ENCODE measurements around the gene LRRC18. TPM values are rescaled to one million over a fixed set of nuclear protein-coding genes. Genes with fewer than 3 reads are reported as not detected.

Gene LRRC18
- total RNA-seq, 2 donors from 2014 or later = not detected

DNA sequence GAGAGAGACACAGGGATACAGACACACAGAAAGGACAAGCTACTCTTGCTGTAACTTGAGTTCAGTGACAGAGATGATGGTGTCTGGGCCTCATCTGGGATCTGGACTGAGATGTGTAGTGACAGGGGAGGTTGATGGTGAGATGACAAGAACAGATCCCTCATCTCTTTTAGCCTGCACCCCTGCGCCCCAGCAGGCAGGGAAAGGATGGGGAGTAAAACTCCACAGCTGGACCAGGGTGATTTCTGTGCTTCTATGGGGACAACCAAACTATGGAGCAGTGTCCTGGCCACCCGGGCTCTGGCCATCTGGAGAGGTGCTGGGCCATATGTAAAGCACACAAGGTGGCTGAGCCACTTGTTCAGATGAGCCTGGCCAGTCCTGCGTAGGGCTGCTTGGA is 4.5 kb upstream of the LRRC18 start:
- Histone ChIP-seq H3K27ac (no peak overlapping the region), H3K4me3 (no peak overlapping the region), H3K36me3 (replicated peaks in 1 of 2; ENCODE audit: insufficient read depth in 1 of 2, low read depth in 2 of 2) (no peaks in the 10 kb centered on the region), H3K9me3 (no peaks in the 10 kb centered on the region), H3K4me1 (no peaks in the 10 kb centered on the region), H3K27me3 (no peaks in the 10 kb centered on the region)
- TF ChIP-seq CTCF (IDR thresholded peaks at IDR 0.05) (no peak), POLR2A (IDR thresholded peaks at IDR 0.05) (no peak)
- no peak for DNase-seq
- no peak for ATAC-seq
- intact Hi-C loops (cut with DNase I) = no loop called here
- WGBS, 2 donors = 46 to 79% methylated on average over 3 of the region's 3 CpGs

DNA sequence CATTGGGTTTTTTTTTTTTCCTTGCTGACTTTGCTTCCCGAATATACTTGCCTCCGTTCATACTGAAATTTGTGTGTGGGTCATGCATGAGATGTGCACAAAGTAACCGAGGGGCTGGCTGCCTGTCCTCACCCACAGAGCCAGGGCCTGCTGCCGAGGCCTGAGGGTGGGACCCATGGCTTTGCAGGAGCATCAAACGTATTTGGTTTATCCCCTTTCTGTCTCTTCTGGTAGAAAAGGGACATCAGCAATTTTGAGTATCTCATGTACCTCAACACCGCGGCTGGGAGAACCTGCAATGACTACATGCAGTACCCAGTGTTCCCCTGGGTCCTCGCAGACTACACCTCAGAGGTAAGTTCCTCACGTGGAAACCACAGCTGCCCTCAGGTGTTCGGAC is 3.5 kb upstream of the LRRC18 start:
- 74 to 80% methylated on average over 10 of the region's 10 CpGs for WGBS, 2 donors
- no peaks in the 10 kb centered on the region for H3K4me1 ChIP-seq
- H3K4me3 ChIP-seq = no peak overlapping the region
- no peaks in the 10 kb centered on the region for H3K27me3 ChIP-seq
- DNase-seq (no peak), ATAC-seq (no peak)
- H3K9me3 ChIP-seq = no peaks in the 10 kb centered on the region
- TF ChIP-seq CTCF (IDR thresholded peaks at IDR 0.05) (no peak), POLR2A (IDR thresholded peaks at IDR 0.05) (no peak)
- H3K27ac ChIP-seq = no peak overlapping the region
- intact Hi-C loops (cut with DNase I) = no loop called here
- no peaks in the 10 kb centered on the region for H3K36me3 ChIP-seq (replicated peaks in 1 of 2; ENCODE audit: insufficient read depth in 1 of 2, low read depth in 2 of 2)

DNA sequence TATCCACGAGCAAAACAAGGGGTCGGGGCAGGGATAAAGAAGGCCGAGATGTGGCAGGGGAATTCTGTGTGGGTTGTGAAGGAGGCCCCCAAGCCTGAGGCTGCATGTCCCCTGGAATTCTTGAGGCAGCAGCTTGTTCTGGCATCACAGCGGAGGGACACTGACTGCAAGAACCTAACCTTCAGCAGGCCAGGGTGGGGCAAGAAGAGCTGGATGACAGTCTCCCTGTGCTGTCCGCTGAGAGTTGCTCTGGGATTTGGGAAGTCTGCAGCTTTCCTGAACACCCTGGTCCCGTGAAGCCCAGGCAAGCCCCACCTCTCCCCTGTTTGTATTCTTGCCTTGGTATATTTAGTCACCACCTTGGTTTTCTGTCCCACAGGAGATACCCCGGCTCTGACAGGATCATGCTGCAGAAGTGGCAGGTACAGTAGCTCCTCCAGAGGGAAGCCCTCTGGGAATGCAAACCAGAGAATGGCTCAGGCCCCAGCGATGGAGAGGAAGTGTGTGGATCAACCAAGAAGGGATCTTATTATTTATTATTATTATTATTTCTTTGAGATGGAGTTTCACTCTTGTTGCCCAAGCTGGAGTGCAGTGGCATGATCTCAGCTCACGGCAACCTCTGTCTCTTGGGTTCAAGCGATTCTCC is 1.9 kb upstream of the LRRC18 start:
- 68 to 78% methylated on average over 7 to 10 of the region's 10 CpGs for WGBS, 2 donors
- DNase-seq (no peak), ATAC-seq (no peak)
- Histone ChIP-seq H3K36me3 (replicated peaks in 1 of 2; ENCODE audit: insufficient read depth in 1 of 2, low read depth in 2 of 2) (no peaks in the 10 kb centered on the region), H3K9me3 (no peaks in the 10 kb centered on the region), H3K4me1 (no peaks in the 10 kb centered on the region), H3K4me3 (no peak overlapping the region), H3K27me3 (no peaks in the 10 kb centered on the region), H3K27ac (no peak overlapping the region)
- TF ChIP-seq CTCF (IDR thresholded peaks at IDR 0.05) = no peak
- TF ChIP-seq POLR2A (IDR thresholded peaks at IDR 0.05) = no peak
- intact Hi-C loops (cut with DNase I) = no loop called here

DNA sequence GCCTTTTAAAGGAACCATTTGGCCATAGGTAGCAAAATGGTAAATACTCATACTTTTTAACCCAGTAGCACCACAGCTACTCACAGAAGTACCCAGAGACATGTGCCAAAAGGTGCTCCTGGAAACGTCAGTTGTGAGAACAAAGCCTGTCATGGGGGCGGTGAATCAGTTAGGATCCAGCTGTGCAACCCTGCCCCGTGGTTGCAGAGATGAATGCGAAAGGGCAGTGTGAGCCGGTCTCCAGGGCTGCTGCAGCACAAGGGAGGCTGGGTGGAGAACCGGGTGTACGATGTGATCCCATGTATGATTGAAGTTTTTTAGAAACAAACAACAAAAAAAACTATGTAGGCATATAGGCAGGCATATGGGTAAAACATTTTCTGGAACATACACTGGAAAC is 1.3 kb upstream of the LRRC18 start:
- 67% methylated on average over 7 of the region's 7 CpGs for WGBS, 2 donors
- intact Hi-C loops (cut with DNase I) = no loop called here
- no peaks in the 10 kb centered on the region for H3K36me3 ChIP-seq (replicated peaks in 1 of 2; ENCODE audit: insufficient read depth in 1 of 2, low read depth in 2 of 2)
- H3K27me3 ChIP-seq = no peaks in the 10 kb centered on the region
- no peaks in the 10 kb centered on the region for H3K9me3 ChIP-seq
- H3K27ac ChIP-seq = no peak overlapping the region
- no peak overlapping the region for H3K4me3 ChIP-seq
- ATAC-seq = no peak
- no peak for TF ChIP-seq POLR2A (IDR thresholded peaks at IDR 0.05)
- TF ChIP-seq CTCF (IDR thresholded peaks at IDR 0.05) = no peak
- no peaks in the 10 kb centered on the region for H3K4me1 ChIP-seq
- no peak for DNase-seq

DNA sequence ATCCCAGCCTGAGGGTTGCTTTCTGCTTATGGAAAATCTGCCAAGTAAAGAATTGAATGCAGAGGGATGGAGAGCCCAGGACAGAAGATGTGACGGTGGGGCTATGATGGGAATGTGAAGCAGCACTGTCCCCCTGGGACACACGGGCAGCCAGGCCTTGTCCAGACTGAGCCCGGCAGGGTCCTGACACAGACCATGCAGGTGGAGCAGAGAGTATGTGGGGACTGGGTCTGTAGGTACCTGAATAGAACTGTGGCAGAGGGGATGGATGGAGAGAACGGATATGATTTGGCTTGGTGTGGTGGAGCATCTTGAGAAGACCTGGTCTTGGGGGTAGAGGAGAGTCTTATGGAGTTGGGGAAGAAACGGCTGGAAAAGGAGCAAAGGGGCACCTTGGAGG is 732 bp upstream of the LRRC18 start:
- WGBS, 2 donors = 80 to 82% methylated on average over 5 of the region's 5 CpGs
- no peaks in the 10 kb centered on the region for H3K27me3 ChIP-seq
- no peak for ATAC-seq
- H3K36me3 ChIP-seq (replicated peaks in 1 of 2; ENCODE audit: insufficient read depth in 1 of 2, low read depth in 2 of 2) = no peaks in the 10 kb centered on the region
- TF ChIP-seq CTCF (IDR thresholded peaks at IDR 0.05) = no peak
- TF ChIP-seq POLR2A (IDR thresholded peaks at IDR 0.05) = no peak
- no peak overlapping the region for H3K27ac ChIP-seq
- H3K4me3 ChIP-seq = no peak overlapping the region
- H3K4me1 ChIP-seq = no peaks in the 10 kb centered on the region
- H3K9me3 ChIP-seq = no peaks in the 10 kb centered on the region
- intact Hi-C loops (cut with DNase I) = no loop called here
- no peak for DNase-seq
